ENCODE results near the gene TDP2.
"Not testable (repeated sequence)": the region's sequence is repeated elsewhere in the genome, so short reads cannot be mapped to it uniquely, and the experiment has no call there.

The TDP2 gene

GRCh38 chr6:24678792-24679352, 12.2 kb upstream of the TDP2 start:
- not testable (repeated sequence) for DNase-seq (ENCODE audit: low read depth)

GRCh38 chr6:24673625-24674024, 6.9 kb upstream of the TDP2 start:
- peak; percentile 30 for DNase-seq (ENCODE audit: low read depth)

GRCh38 chr6:24672620-24673182, 6.0 kb upstream of the TDP2 start:
- no peak for DNase-seq (ENCODE audit: low read depth)

GRCh38 chr6:24671077-24671476, 4.4 kb upstream of the TDP2 start:
- not testable (repeated sequence) for DNase-seq (ENCODE audit: low read depth)

GRCh38 chr6:24670492-24670891, 3.8 kb upstream of the TDP2 start:
- not testable (repeated sequence) for DNase-seq (ENCODE audit: low read depth)

- DNase-seq (ENCODE audit: low read depth) = no peak
Measured at GRCh38 chr6:24668997-24669361, 2.3 kb upstream of the TDP2 start.

DNA sequence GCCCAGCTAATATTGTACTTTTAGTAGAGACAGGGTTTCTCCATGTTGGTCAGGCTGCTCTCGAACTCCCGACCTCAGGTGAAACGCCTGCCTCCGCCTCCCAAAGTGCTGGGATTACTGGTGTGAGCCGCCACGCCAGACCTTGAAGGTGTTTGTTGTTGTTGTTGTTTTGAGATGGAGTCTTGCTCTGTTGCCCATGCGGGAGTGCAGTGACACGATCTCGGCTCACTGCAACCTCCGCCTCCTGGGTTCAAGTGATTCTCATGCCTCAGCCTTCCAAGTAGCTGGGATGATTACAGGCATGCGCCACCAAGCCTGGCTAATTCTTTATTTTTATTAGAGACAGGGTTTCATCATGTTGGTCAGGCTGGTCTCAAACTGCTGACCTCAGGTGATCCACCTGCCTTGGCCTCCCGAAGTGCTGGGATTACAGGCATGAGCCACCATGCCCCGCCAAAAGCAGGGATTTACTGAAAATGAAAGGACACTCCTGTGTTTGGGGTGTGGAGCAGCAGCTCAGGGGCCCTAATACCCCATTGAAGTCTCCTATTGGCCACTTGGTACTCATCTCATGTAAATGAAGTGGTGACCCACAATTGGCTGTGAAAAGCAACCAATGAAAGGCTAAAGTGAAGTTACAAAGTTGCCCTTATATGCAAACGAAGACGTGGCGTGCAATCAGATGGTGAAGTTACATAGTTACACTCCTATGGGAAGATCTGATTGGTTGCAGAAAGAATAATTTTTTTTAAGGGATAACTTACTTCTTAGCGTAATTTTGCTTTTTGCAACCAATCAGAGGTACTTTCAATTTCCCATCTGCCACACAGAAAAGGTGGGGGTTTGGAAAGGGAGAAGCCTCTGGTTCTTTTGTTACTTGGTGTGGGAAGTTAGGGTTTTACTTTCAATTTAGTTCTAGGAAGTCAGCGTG, 1.6 kb upstream of the TDP2 start:
- not testable (repeated sequence) for DNase-seq (ENCODE audit: low read depth)

DNA sequence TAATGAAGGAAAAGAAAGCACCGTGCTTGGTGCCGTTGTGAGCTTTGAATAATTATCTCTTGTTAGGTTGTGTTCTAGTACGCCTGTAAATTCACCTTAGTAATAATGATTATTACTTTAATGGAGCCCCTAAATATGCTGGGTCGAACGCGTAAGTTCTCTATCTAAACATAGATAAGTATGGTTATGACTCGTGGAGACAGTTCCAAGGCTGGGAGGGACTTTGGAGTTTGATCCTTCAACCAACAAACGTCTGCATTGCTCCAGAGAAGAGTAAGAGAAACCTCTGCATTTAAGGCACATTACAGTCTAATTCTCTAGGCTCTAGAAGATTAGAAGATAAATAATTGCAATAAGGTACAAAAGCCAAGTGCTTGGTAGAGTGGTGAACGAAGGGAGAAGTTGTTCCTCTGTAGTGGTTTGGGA, 692 bp upstream of the TDP2 start:
- peak; percentile 28 for DNase-seq (ENCODE audit: low read depth)

DNA sequence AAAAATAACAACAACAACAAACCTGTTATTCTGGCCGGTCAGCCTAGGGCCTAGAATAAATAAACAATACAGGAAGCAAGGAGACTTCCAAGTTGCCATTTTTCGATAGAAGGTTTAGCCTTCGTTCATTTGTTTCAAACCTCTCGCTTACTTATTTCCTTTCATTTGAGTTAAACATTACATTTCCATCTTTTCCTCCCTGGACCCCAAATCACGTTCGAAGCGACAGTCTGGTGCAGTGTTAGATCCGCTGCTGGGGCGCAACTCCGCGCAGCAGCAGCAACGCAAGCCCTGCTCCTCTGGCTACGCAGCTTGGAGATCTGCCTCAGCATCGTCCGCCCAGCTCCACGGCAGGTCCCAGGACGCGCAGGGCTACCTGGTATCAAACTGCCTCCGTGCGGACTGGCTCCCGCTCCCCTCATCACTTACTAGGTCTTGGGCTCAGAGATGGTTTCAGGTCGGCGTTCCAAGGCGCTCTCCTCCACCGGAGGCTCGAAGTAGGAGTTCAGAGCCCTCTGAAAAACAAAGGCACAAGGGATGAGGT, 530 bp downstream of the TDP2 start:
- peak; percentile 53 for DNase-seq (ENCODE audit: low read depth)

DNA sequence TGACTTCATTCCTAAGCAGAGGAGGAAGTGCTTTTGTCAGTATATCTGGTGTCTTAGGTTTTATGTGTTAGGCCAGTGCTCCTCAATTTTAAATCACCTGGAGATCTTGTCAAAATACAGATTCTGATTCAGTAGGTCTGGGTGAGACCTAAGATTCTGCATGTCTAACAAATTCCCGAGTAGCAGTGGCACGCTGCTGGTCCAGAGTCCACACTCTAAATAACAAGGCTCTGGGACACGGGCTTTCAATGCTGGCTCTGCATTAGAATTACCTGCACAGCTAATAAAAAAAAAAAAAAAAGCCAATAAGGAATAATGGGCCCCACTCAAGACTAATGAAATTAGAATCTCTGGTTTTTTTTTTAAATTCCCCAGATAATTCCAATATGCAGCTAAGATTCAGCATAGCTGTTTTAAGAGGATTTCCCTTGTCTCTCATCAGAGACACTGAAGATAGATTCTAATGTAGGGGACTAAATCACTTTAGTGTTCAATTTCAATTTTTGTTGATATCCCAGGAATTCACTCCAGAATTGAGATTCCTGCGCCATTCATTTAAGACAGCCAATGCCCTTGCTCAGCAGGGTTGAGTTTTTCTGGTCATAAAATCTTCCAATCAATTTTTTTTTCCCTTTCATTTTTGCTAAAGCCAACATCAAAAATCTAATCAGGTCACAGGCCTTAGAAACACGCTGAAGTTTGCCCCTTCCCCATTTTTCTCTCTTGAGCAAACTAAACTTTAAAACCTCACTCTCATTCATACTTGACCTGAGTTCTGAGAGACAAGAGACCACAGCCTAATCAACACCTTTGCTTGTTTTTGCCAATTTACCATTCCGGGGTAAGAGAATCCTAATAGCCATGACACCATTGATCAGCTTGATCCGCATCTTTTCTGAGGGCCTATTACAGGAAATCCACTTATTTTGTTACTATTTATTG, 2.4 kb downstream of the TDP2 start:
- no peak for DNase-seq (ENCODE audit: low read depth)

- DNase-seq (ENCODE audit: low read depth) = no peak
Measured at GRCh38 chr6:24663189-24663588, 3.5 kb downstream of the TDP2 start.

DNA sequence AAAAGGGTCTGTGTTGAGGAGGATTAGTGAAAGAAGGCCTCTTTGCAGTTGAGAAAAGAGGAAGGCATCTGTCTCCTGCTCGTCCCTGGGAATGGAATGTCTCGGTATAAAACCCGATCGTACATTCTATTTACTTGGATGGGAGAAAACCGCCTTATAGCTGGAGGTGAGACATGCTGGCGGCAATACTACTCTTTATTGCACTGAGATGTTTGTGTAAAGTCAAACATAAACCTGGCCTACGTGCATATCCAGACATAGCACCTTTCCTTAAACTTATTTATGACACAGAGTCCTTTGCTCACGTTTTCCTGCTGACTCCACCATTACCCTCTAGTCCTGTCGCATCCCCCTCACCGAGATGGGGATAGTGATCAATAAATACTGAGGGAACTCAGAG, 4.5 kb downstream of the TDP2 start:
- no peak for DNase-seq (ENCODE audit: low read depth)

DNA sequence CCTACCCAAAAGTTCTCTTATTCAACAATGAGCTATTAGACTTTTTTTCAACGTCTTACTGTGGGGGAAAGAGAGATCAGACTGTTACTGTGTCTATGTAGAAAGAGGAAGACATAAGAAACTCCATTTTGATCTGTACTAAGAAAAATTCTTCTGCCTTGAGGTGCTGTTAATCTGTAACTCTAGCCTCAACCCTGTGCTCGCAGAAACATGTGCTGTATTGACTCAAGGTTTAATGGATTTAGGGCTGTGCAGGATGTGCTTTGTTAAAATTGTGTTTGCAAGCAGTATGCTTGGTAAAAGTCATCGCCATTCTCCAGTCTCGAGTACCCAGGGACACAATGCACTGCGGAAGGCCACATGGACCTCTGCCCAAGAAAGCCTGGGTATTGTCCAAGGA, 4.9 kb downstream of the TDP2 start:
- DNase-seq (ENCODE audit: low read depth) = not testable (repeated sequence)

DNA sequence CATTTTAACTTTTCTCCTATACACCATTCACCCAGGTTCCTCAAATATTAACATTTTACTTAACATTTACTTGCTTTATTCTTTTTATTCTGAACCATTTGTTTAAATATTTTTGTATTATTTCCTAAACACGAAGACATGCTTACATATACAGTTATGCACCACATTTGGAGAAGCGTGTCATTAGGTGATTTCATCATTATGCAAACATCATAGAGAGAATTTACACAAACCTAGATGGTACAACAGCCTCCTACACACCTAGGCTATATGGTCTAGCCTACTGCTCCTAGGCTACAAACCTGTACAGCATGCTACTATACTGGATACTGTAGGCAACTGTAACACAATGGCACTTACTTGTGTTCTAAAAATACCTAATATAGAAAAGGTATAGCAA, 6.6 kb downstream of the TDP2 start:
- DNase-seq (ENCODE audit: low read depth) = no peak

DNA sequence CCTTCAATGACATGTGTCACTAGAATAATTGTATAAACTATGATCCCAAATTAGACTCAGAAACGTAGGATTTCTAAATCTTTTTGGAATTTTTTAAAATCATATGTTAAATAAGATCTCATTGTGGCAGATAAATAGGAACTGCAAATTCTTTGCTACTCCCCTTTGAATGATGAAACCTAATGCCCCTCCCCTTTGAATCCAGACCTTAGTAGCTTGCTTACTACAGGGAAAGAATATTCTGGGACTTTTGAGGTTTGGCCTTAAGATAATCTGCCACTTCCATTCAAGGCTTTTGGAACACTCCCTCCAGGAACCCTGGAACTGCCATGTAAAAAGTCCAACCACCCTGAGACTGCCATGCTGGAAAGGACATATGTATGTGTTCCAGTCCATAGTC, 7.1 kb downstream of the TDP2 start:
- DNase-seq (ENCODE audit: low read depth) = no peak

GRCh38 chr6:24658573-24659560, 7.8 kb downstream of the TDP2 start:
- peak; percentile 52 for DNase-seq (ENCODE audit: low read depth)

DNA sequence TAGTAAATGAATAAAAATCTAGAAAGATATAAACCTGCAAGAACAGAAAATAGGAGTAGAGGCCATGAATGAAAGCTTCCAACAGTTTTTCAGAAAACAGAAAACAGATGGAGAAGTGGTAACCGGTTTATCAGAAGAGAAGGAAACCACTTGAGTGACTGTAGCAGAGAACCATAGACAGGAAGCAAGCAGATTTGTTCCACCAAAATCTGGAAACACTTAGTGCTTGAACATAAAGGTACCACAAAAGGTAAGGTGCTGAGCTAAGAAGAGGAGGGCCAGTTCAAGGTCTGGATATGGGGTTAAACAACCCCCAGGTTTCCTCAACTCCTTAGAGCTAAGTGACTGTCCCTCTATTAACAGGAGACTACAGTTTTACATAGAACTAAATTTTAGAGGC, 11.5 kb downstream of the TDP2 start:
- no peak for DNase-seq (ENCODE audit: low read depth)

DNA sequence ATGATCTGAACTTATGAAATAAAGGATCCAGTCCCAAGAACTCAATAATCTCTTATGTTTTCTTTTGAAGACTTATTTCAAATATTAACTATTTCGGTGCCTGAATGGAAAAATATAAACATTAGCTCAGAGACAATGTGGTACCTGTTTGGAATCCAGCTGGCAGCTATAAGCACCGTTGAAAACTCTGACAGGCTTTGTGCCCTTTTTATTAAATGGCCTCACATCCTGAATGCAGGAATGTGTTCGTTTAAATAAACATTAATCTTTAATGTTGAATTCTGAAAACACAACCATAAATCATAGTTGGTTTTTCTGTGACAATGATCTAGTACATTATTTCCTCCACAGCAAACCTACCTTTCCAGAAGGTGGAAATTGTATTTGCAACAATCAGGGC, 16.3 kb downstream of the TDP2 start:
- DNase-seq (ENCODE audit: low read depth) = no peak

GRCh38 chr6:24649691-24650090, 17.0 kb downstream of the TDP2 start:
- DNase-seq (ENCODE audit: low read depth) = no peak

- DNase-seq (ENCODE audit: low read depth) = no peak
Measured at GRCh38 chr6:24648276-24648675, 18.4 kb downstream of the TDP2 start.

- peak; percentile 68 for DNase-seq (ENCODE audit: low read depth)
Measured at GRCh38 chr6:24646771-24647170, 19.9 kb downstream of the TDP2 start.

All from ELR (cell line).